Activated naive CD8-positive, alpha-beta T cell treated with anti-CD3 and anti-CD28 coated beads, Interleukin-2, amount 50 U/mL, for 24 hours (primary cell): Measurements from ENCODE around the gene DPEP1.
"Not testable (repeated sequence)": the region's sequence is repeated elsewhere in the genome, so short reads cannot be mapped to it uniquely, and the experiment has no call there.

Experiments
- ATAC-seq: fragments of 150-1000 bp; cut with Tn5 transposase; one replicate; pipeline ENCODE4 v1.10.0; 2021
- DNase-seq: peaks from one replicate; pipeline ENCODE4 v3.0.0; 2021
- H3K27ac Mint-ChIP-seq: one replicate; pipeline ENCODE4 v1.8.0; 2021; ENCODE audit warnings: mild to moderate bottlenecking, mixed read lengths
- H3K27me3 Mint-ChIP-seq: one replicate; pipeline ENCODE4 v1.8.0; 2021; ENCODE audit warnings: mixed read lengths
- H3K36me3 Mint-ChIP-seq: one replicate; pipeline ENCODE4 v1.8.0; 2021; ENCODE audit warnings: low read depth, mixed read lengths
- H3K4me1 Mint-ChIP-seq: one replicate; pipeline ENCODE4 v1.8.0; 2021; ENCODE audit warnings: mixed read lengths
- H3K4me3 Mint-ChIP-seq: one replicate; pipeline ENCODE4 v1.8.0; 2021; ENCODE audit warnings: mild to moderate bottlenecking, moderate library complexity, mixed read lengths
- H3K9me3 Mint-ChIP-seq: one replicate; pipeline ENCODE4 v1.8.0; 2021; ENCODE audit warnings: mixed read lengths

Gene DPEP1

DNA sequence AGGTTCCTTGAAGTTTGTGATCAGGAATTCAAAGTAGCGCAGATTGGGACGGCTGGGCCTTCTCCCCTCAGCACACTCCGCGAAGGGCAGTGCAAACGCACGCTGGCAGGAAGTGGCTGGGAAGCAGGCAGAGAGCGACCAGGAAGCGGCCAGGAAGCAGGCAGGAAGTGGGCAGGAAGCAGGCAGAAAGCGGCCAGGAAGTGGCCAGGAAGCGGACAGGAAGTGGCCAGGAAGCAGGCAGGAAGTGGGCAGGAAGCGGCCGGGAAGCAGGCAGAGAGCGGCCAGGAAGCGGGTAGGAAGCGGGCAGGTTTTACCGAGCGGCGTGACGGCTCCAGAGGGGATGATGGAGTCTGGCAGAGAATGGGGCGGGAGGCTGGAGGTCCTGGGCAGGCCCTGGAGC is 3.2 kb downstream of the DPEP1 start:
- DNase-seq (peak; percentile 19), ATAC-seq (no peak)
- Mint-ChIP-seq H3K36me3 (no peaks in the 10 kb centered on the region), H3K4me3 (peak overlapping the region; percentile 55), H3K9me3 (no peaks in the 10 kb centered on the region), H3K27me3 (peaks cover 2% of the 10 kb centered on the region), H3K27ac (peak overlapping the region; percentile 76), H3K4me1 (peaks cover 11% of the 10 kb centered on the region)

GRCh38 chr16:89617036-89617435 is 3.6 kb downstream of the DPEP1 start:
- no peaks in the 10 kb centered on the region for H3K36me3 Mint-ChIP-seq
- H3K4me1 Mint-ChIP-seq = peaks cover 11% of the 10 kb centered on the region
- peaks cover 2% of the 10 kb centered on the region for H3K27me3 Mint-ChIP-seq
- no peak overlapping the region for H3K27ac Mint-ChIP-seq
- DNase-seq (no peak), ATAC-seq (no peak)
- H3K9me3 Mint-ChIP-seq = no peaks in the 10 kb centered on the region
- H3K4me3 Mint-ChIP-seq = peak overlapping the region; percentile 55

- ATAC-seq (no peak), DNase-seq (no peak)
- Mint-ChIP-seq H3K9me3 (no peaks in the 10 kb centered on the region), H3K27ac (no peak overlapping the region), H3K27me3 (peaks cover 7% of the 10 kb centered on the region), H3K4me3 (no peak overlapping the region), H3K4me1 (peaks cover 11% of the 10 kb centered on the region), H3K36me3 (no peaks in the 10 kb centered on the region)
Measured at GRCh38 chr16:89618109-89618998, 4.9 kb downstream of the DPEP1 start.

- DNase-seq = no peak
- no peak overlapping the region for H3K27ac Mint-ChIP-seq
- H3K4me1 Mint-ChIP-seq = peaks cover 11% of the 10 kb centered on the region
- no peaks in the 10 kb centered on the region for H3K36me3 Mint-ChIP-seq
- no peak for ATAC-seq
- no peak overlapping the region for H3K4me3 Mint-ChIP-seq
- peaks cover 17% of the 10 kb centered on the region for H3K27me3 Mint-ChIP-seq
- no peaks in the 10 kb centered on the region for H3K9me3 Mint-ChIP-seq
Measured at GRCh38 chr16:89619840-89620239, 6.4 kb downstream of the DPEP1 start.

- Mint-ChIP-seq H3K9me3 (no peaks in the 10 kb centered on the region), H3K27me3 (peaks cover 18% of the 10 kb centered on the region), H3K27ac (no peak overlapping the region), H3K4me3 (no peak overlapping the region), H3K36me3 (no peaks in the 10 kb centered on the region), H3K4me1 (peaks cover 11% of the 10 kb centered on the region)
- ATAC-seq (no peak), DNase-seq (no peak)
Measured at GRCh38 chr16:89620406-89620841, 7.0 kb downstream of the DPEP1 start.

GRCh38 chr16:89621136-89621697 is 7.8 kb downstream of the DPEP1 start:
- ATAC-seq (no peak), DNase-seq (no peak)
- Mint-ChIP-seq H3K4me1 (peaks cover 9% of the 10 kb centered on the region), H3K36me3 (no peaks in the 10 kb centered on the region), H3K27me3 (peaks cover 19% of the 10 kb centered on the region), H3K27ac (no peak overlapping the region), H3K9me3 (no peaks in the 10 kb centered on the region), H3K4me3 (no peak overlapping the region)

- ATAC-seq = no peak
- H3K27me3 Mint-ChIP-seq = peaks cover 17% of the 10 kb centered on the region
- H3K4me3 Mint-ChIP-seq = no peak overlapping the region
- H3K27ac Mint-ChIP-seq = no peak overlapping the region
- H3K4me1 Mint-ChIP-seq = peaks cover 4% of the 10 kb centered on the region
- no peaks in the 10 kb centered on the region for H3K36me3 Mint-ChIP-seq
- no peak for DNase-seq
- H3K9me3 Mint-ChIP-seq = no peaks in the 10 kb centered on the region
Measured at GRCh38 chr16:89621698-89622409, 8.4 kb downstream of the DPEP1 start.

DNA sequence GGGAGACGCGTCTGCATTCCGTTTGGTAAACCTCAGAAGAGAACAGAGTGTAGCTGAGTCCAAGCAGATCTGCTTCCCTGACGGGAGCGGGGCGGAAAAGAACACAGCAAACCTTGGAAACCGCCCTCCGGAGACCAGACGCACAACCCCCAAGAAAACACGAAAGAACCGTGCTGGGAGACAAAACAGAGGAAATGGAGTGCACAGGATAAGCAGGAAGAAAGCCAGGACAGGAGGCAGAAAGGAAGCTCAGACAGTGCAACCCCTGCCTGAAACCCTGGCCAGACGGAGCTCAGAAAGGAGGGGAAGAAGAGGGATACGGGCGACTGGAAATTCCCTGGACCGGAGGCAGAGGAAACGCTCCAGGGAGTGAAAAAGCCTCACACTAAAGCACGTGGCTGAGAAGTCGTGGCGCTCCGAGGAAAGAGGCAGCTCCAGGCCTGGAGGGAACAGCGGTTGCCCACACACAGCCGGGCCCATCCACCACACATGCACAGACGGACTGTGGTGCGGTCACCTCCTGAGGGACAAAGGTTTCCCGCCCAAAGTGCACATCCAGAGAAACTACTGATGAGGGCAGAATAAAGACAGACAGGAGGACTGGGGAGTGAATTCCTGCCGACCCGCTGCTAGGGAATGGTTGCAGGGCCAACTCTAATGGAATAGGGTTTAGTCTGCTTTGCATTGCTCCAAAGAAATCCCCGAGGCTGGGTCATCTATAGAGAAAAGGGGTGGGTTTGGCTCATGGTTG is 10.2 kb downstream of the DPEP1 start:
- H3K36me3 Mint-ChIP-seq = no peaks in the 10 kb centered on the region
- H3K27me3 Mint-ChIP-seq = peaks cover 17% of the 10 kb centered on the region
- H3K9me3 Mint-ChIP-seq = no peaks in the 10 kb centered on the region
- ATAC-seq (no peak), DNase-seq (no peak)
- no peaks in the 10 kb centered on the region for H3K4me1 Mint-ChIP-seq
- no peak overlapping the region for H3K4me3 Mint-ChIP-seq
- no peak overlapping the region for H3K27ac Mint-ChIP-seq

- Mint-ChIP-seq H3K27me3 (peaks cover 17% of the 10 kb centered on the region), H3K27ac (no peak overlapping the region), H3K4me1 (no peaks in the 10 kb centered on the region), H3K4me3 (no peak overlapping the region), H3K9me3 (no peaks in the 10 kb centered on the region), H3K36me3 (no peaks in the 10 kb centered on the region)
- no peak for ATAC-seq
- no peak for DNase-seq
Measured at GRCh38 chr16:89624777-89625761, 11.6 kb downstream of the DPEP1 start.

GRCh38 chr16:89629827-89630610 is 16.6 kb downstream of the DPEP1 start:
- Mint-ChIP-seq H3K4me3 (no peak overlapping the region), H3K27ac (no peak overlapping the region), H3K9me3 (no peaks in the 10 kb centered on the region), H3K36me3 (no peaks in the 10 kb centered on the region), H3K4me1 (no peaks in the 10 kb centered on the region), H3K27me3 (peaks cover 2% of the 10 kb centered on the region)
- no peak for DNase-seq
- no peak for ATAC-seq

GRCh38 chr16:89633064-89633631 is 19.7 kb downstream of the DPEP1 start:
- Mint-ChIP-seq H3K9me3 (no peaks in the 10 kb centered on the region), H3K4me1 (no peaks in the 10 kb centered on the region), H3K27ac (no peak overlapping the region), H3K4me3 (no peak overlapping the region), H3K36me3 (no peaks in the 10 kb centered on the region), H3K27me3 (no peaks in the 10 kb centered on the region)
- DNase-seq = no peak
- ATAC-seq = no peak

- not testable (repeated sequence) for H3K27ac Mint-ChIP-seq, H3K36me3 Mint-ChIP-seq, DNase-seq, ATAC-seq, H3K4me3 Mint-ChIP-seq, H3K4me1 Mint-ChIP-seq, H3K9me3 Mint-ChIP-seq, H3K27me3 Mint-ChIP-seq
Measured at GRCh38 chr16:89634463-89635385, 21.3 kb downstream of the DPEP1 start.
